CD14-positive monocyte (primary cell): ENCODE measurements around the gene BICD1. TPM values are rescaled to one million over a fixed set of nuclear protein-coding genes. Genes with fewer than 3 reads are reported as not detected.

Source experiments
- DNase-seq, 3 donors: peaks; one replicate each; pipeline ENCODE4 v3.0.0-alpha.2; 2011 to 2022
- H2AFZ ChIP-seq: 2 replicates; pipeline ENCODE4 v1.6.0; 2012; ENCODE audit warnings: mild to moderate bottlenecking, low read depth, low read length, inconsistent platforms; ENCODE audit not compliant: insufficient read depth, poor library complexity, severe bottlenecking
- H3K27ac ChIP-seq, 2 donors: 1 replicate in 1 of 2; 2 replicates in 1 of 2; pipeline ENCODE4 v1.5.1; 2012 to 2013; ENCODE audit warnings: low read length in 2 of 2, control low read depth in 1 of 2, inconsistent platforms in 1 of 2, low read depth in 1 of 2, mild to moderate bottlenecking in 1 of 2
- H3K27me3 ChIP-seq, 2 donors: one replicate each; pipeline versions ENCODE4 v1.6.0 to v1.6.1; 2011 to 2013; ENCODE audit warnings: low read length in 2 of 2; ENCODE audit not compliant: control insufficient read depth in 2 of 2, insufficient read depth in 2 of 2
- H3K36me3 ChIP-seq, 2 donors: replicated peaks in 1 of 2; 1 replicate in 1 of 2; 2 replicates in 1 of 2; pipeline versions ENCODE4 v1.5.1 to v1.6.1; 2012 to 2013; ENCODE audit warnings: low read length in 2 of 2, control low read depth in 1 of 2, inconsistent platforms in 1 of 2, mild to moderate bottlenecking in 1 of 2; ENCODE audit not compliant: insufficient read depth in 2 of 2, control insufficient read depth in 1 of 2
- H3K4me1 ChIP-seq, 2 donors: 1 replicate in 1 of 2; 2 replicates in 1 of 2; pipeline versions ENCODE4 v1.5.1 to v1.6.1; 2012 to 2013; ENCODE audit warnings: low read length in 2 of 2, control low read depth in 1 of 2, inconsistent platforms in 1 of 2, mild to moderate bottlenecking in 1 of 2, moderate library complexity in 1 of 2; ENCODE audit not compliant: insufficient read depth in 2 of 2, control insufficient read depth in 1 of 2
- H3K4me2 ChIP-seq: replicated peaks from 2 replicates; pipeline ENCODE3; 2012; ENCODE audit warnings: low read length, moderate library complexity, mild to moderate bottlenecking; ENCODE audit not compliant: poor library complexity, severe bottlenecking; ENCODE audit errors: extremely low read depth
- H3K4me3 ChIP-seq, 3 experiments: fragments of 200-600 bp in 1 of 3; sonication (generic) in 1 of 3; replicated peaks in 1 of 3; 1 replicate in 2 of 3; 2 replicates in 1 of 3; pipeline ENCODE4 v1.5.1; 2011 to 2013; ENCODE audit warnings: low read length in 3 of 3, mild to moderate bottlenecking in 3 of 3, control low read depth in 2 of 3, low read depth in 2 of 3, inconsistent platforms in 1 of 3, moderate library complexity in 1 of 3
- H3K79me2 ChIP-seq: 2 replicates; pipeline ENCODE4 v1.6.0; 2012; ENCODE audit warnings: mild to moderate bottlenecking, control low read depth, inconsistent platforms, low read length, moderate library complexity; ENCODE audit not compliant: insufficient read depth
- H3K9ac ChIP-seq: 2 replicates; pipeline ENCODE4 v1.6.0; 2017; ENCODE audit warnings: low read length, mild to moderate bottlenecking; ENCODE audit not compliant: insufficient read depth, poor library complexity, severe bottlenecking
- H3K9me3 ChIP-seq, 2 donors: replicated peaks in 1 of 2; 1 replicate in 1 of 2; 2 replicates in 1 of 2; pipeline versions ENCODE4 v1.5.1 to v1.6.1; 2012 to 2013; ENCODE audit warnings: low read length in 2 of 2, control low read depth in 1 of 2; ENCODE audit not compliant: control insufficient read depth in 1 of 2, insufficient read depth in 1 of 2
- H4K20me1 ChIP-seq: 2 replicates; pipeline ENCODE4 v1.6.0; 2012; ENCODE audit warnings: mild to moderate bottlenecking, low read length, control low read depth, moderate library complexity; ENCODE audit not compliant: insufficient read depth
- H3K27ac Mint-ChIP-seq, 7 donors: one replicate each; pipeline ENCODE4 v1.8.0; 2020; ENCODE audit warnings: mild to moderate bottlenecking in 7 of 7, mixed read lengths in 7 of 7, moderate library complexity in 6 of 7, inconsistent platforms in 2 of 7
- H3K27me3 Mint-ChIP-seq, 3 donors: one replicate each; pipeline ENCODE4 v1.8.0; 2021 to 2022; ENCODE audit warnings: low read depth in 3 of 3, mild to moderate bottlenecking in 3 of 3, mixed read lengths in 3 of 3, moderate library complexity in 3 of 3, inconsistent platforms in 1 of 3
- H3K36me3 Mint-ChIP-seq, 2 donors: one replicate each; pipeline ENCODE4 v1.8.0; 2020; ENCODE audit warnings: mixed read lengths in 2 of 2, inconsistent platforms in 1 of 2, mild to moderate bottlenecking in 1 of 2
- H3K4me1 Mint-ChIP-seq: one replicate; pipeline ENCODE4 v1.8.0; 2020; ENCODE audit warnings: mild to moderate bottlenecking, mixed read lengths
- H3K4me3 Mint-ChIP-seq, 2 donors: one replicate each; pipeline ENCODE4 v1.8.0; 2020; ENCODE audit warnings: mild to moderate bottlenecking in 2 of 2, mixed read lengths in 2 of 2, moderate library complexity in 1 of 2
- H3K9me3 Mint-ChIP-seq, 7 donors: one replicate each; pipeline ENCODE4 v1.8.0; 2020 to 2022; ENCODE audit warnings: mixed read lengths in 7 of 7, mild to moderate bottlenecking in 6 of 7, moderate library complexity in 6 of 7, inconsistent platforms in 2 of 7
- WGBS: methylation state at CpG from one replicate; pipeline ENCODE4 v1.1.5; 2013; ENCODE audit warnings: missing lambda C conversion rate; ENCODE audit not compliant: insufficient coverage; 5-methylcytosine and 5-hydroxymethylcytosine counted together
- intact Hi-C, 2 donors: fragments of 100-400 bp; cut with micrococcal nuclease; formaldehyde crosslinking; loops; one replicate each; pipeline versions ENCODE4 v1.15.0 to v1.15.1; 2023
- polyA plus RNA-seq, 3 donors: library from polyadenylated mRNA; depleted of rRNA in 1 of 3; unstranded in 2 of 3; stranded (reverse) in 1 of 3; fragments of 300-500 nt in 2 of 3; fragments of >200 nt in 1 of 3; fragmentation: Illumina TruSeq in 2 of 3; gene quantifications; 1 replicate in 2 of 3; 2 replicates in 1 of 3; pipeline ENCODE4 v1.2.3, GENCODE V29; 2012 to 2021
- small RNA-seq: library from RNA; depleted of rRNA; stranded (forward); fragments of <200 nt; gene quantifications from one replicate; pipeline ENCODE3, GENCODE V24; 2012; ENCODE audit warnings: low read depth; ENCODE audit not compliant: insufficient read length
- TF ChIP-seq, protein P1 (sequence below): fragments of 200-600 bp; IDR thresholded peaks from one replicate; pipeline ENCODE4 v1.8.0; 2022; ENCODE audit warnings: antibody characterized with exemption, mild to moderate bottlenecking

The BICD1 gene
- polyA plus RNA-seq, 3 donors = 0.55 to 2.1 (median 1.6) TPM

DNA sequence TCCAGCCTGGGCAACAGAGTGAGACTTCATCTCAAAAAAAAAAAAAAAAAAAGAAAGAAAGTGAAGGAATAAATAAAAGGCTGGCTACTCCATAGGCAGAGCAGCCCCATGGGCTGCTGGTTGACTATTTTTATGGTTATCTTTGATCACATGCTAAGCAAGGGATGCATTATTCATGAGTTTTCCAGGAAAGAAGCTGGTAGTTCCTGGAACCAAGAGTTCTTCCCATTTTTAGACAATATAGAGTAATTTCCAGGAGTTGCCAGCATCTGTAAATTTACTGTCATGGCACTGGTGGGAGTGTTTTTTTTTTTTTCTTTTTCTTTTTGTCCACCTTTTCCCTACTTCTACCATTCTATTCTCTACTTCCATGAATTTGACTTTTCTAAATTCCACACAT lies 316.9 kb downstream of the BICD1 start:
- no peak overlapping the region for H3K4me2 ChIP-seq
- no peak overlapping the region for H3K27ac Mint-ChIP-seq

DNA sequence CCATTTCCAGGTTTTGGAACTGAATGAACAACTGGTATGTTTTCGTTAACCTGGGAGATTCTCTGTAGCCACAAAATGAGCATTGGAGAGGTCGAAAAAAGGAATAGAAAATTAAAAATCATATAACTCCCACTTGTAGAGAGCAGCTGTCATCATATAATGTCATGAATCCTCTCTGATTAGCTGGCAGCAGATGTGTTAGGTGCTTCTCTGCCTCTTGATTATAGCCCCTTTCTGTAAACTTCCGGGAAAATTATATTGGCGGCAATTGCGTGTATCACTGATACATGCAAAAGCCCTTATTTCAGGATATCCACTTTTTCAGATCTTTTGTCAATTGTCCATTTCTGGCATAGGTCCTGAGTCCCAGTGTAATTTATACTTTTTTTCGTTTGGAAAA lies 324.4 kb downstream of the BICD1 start:
- H3K4me3 Mint-ChIP-seq = no peak overlapping the region
- H3K27ac Mint-ChIP-seq = peak overlapping the region in 1 of 7 donors; percentile 28
- Histone ChIP-seq H3K27ac (no peak overlapping the region), H3K4me1 (no peaks in the 10 kb centered on the region), H3K79me2 (no peaks in the 10 kb centered on the region), H3K4me3 (no peak overlapping the region), H3K4me2 (no peak overlapping the region), H3K9me3 (peaks cover 6 to 11% of the 10 kb centered on the region in 2 donors), H3K36me3 (peaks cover 0 to 6% of the 10 kb centered on the region in 2 donors), H2AFZ (no peak overlapping the region), H3K27me3 (no peaks in the 10 kb centered on the region), H4K20me1 (no peaks in the 10 kb centered on the region), H3K9ac (no peak overlapping the region)
- H3K9me3 Mint-ChIP-seq = peaks cover 27 to 35% (median 31%) of the 10 kb centered on the region in 7 donors
- H3K4me1 Mint-ChIP-seq = peaks cover 3% of the 10 kb centered on the region
- DNase-seq = no peak
- 100% methylated on average over 2 of the region's 6 CpGs for WGBS
- TF ChIP-seq, protein P1, sequence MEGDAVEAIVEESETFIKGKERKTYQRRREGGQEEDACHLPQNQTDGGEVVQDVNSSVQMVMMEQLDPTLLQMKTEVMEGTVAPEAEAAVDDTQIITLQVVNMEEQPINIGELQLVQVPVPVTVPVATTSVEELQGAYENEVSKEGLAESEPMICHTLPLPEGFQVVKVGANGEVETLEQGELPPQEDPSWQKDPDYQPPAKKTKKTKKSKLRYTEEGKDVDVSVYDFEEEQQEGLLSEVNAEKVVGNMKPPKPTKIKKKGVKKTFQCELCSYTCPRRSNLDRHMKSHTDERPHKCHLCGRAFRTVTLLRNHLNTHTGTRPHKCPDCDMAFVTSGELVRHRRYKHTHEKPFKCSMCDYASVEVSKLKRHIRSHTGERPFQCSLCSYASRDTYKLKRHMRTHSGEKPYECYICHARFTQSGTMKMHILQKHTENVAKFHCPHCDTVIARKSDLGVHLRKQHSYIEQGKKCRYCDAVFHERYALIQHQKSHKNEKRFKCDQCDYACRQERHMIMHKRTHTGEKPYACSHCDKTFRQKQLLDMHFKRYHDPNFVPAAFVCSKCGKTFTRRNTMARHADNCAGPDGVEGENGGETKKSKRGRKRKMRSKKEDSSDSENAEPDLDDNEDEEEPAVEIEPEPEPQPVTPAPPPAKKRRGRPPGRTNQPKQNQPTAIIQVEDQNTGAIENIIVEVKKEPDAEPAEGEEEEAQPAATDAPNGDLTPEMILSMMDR = no peak
- H3K36me3 Mint-ChIP-seq = peaks cover 6 to 10% of the 10 kb centered on the region in 2 donors
- H3K27me3 Mint-ChIP-seq = peaks cover 0 to 2% (median 0%) of the 10 kb centered on the region in 3 donors
- intact Hi-C loops = no loop called here

More for the DNA sequence above, 316.9 kb downstream of the BICD1 start:
- peaks cover 0 to 2% (median 1%) of the 10 kb centered on the region in 3 donors for H3K27me3 Mint-ChIP-seq
- intact Hi-C loops = no loop called here
- Histone ChIP-seq H2AFZ (no peak overlapping the region), H3K9me3 (no peaks in the 10 kb centered on the region), H3K4me3 (no peak overlapping the region), H3K27me3 (no peaks in the 10 kb centered on the region), H3K4me1 (peaks cover 8 to 12% of the 10 kb centered on the region in 2 donors), H3K27ac (no peak overlapping the region), H3K36me3 (no peaks in the 10 kb centered on the region), H3K9ac (no peak overlapping the region), H3K79me2 (peaks cover 4% of the 10 kb centered on the region), H4K20me1 (no peaks in the 10 kb centered on the region)
- H3K4me3 Mint-ChIP-seq = no peak overlapping the region
- H3K36me3 Mint-ChIP-seq = peaks cover 3 to 6% of the 10 kb centered on the region in 2 donors
- no peak for DNase-seq
- H3K4me1 Mint-ChIP-seq = peaks cover 23% of the 10 kb centered on the region
- TF ChIP-seq, protein P1 = no peak
- H3K9me3 Mint-ChIP-seq = peaks cover 22 to 28% (median 25%) of the 10 kb centered on the region in 7 donors

Small RNA genes lying within 50 kb of the gene (small RNA-seq; reads per million reads assigned to genes)
- gene AC048344.2 (not detected), gene AC048344.3 (not detected), gene RF00019 (not detected)

Other genes with a start within 250 kb of the BICD1 start
- gene RESF1, start 147.4 kb upstream of the BICD1 start, polyA plus RNA-seq = 10 to 100 TPM; 26.8 to 82.9 (median 32.7) TPM